AML-193 (cell line): Measurements from ENCODE around the gene PIK3CD.
"Not testable (repeated sequence)": the region's sequence is repeated elsewhere in the genome, so short reads cannot be mapped to it uniquely, and the experiment has no call there.

Experiments used
- DNase-seq, 2 experiments: peaks; one replicate each; lab custom pipeline; 2025; lab: John Stamatoyannopoulos, UW

Gene PIK3CD

DNA sequence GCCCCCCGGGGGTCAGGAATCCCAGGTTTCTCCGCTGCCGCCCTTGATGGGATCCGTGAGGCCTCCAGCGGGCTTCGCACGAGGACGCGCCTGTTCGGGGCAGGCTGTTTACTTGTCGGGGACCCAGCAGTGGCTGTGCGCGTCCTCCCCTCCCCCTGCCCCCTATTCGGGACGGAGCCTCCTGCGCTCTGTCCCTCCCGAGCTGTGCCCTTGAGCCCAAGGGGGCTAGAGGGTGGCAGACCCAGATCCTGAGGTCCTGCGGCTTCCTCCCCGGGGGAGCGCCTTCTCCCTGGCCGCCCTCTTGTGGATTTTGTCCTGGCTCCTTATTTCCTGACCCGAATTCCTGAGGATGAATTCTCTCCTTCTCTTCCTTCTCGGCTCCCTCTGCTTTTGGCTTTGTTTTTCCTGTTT, 38.4 kb downstream of the PIK3CD start:
- no peak for DNase-seq

- DNase-seq, result no peak
Observed at GRCh38 chr1:9690440-9691107, 39.0 kb downstream of the PIK3CD start.

DNA sequence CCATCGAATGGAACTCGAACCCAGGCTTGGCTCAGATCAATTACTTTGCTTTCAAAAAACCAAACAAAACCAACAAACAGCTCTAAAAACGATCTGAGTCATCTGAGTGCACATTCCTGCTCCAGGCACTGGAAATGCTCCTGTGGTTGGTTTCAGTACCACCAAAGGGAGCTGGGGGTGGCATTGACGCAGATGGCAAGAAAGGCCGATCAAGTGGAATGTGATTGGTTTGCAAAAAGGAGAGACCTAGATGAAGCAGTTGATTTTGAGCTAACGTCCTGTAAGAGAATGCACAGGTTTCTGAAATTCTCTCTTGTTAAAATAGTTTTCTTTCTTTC, 39.5 kb downstream of the PIK3CD start:
- no peak for DNase-seq

GRCh38 chr1:9691691-9692090, 40.2 kb downstream of the PIK3CD start:
- DNase-seq, result no peak

GRCh38 chr1:9696793-9697192, 45.3 kb downstream of the PIK3CD start:
- no peak for DNase-seq

DNA sequence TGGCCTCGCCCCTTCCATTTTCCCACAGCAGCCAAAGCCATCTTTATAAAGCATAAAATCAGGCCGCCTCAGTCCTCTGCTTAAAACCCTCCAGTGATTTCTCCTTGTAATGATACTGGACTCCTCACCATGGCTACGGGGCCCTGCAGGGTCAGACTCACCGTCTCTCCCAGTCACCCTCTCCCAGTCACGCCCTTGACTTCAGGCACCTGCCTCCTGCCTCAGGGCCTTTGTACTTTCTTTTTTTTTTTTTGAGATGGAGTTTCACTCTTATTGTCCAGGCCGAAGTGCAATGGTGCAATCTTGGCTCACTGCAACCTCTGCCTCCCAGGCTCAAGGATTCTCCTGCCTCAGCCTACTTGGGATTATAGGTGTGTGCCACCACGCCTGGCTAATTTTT, 47.8 kb downstream of the PIK3CD start:
- DNase-seq, result no peak

DNA sequence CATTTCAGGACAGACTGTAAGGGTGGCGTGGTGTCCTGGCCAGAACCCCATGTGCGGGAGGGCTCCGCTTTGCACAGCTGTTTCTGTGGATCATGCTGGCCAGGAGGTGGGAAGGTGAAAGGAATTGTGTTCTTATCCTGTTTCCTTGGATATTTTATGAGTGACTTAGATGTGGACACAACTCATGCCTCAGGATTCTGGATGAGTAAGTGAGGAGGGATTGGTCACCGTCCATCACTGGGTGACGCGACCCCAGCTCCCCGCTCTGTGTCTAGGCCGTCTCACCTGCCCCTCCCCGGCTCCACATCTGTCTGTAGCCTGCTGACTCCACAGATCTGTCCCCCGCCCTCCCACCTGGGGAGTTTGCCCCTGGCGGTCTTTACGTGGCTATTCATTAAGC, 48.8 kb downstream of the PIK3CD start:
- DNase-seq, result no peak

- no peak for DNase-seq
Observed at GRCh38 chr1:9701665-9702064, 50.1 kb downstream of the PIK3CD start.

GRCh38 chr1:9703165-9703509, 51.6 kb downstream of the PIK3CD start:
- DNase-seq, result no peak

DNA sequence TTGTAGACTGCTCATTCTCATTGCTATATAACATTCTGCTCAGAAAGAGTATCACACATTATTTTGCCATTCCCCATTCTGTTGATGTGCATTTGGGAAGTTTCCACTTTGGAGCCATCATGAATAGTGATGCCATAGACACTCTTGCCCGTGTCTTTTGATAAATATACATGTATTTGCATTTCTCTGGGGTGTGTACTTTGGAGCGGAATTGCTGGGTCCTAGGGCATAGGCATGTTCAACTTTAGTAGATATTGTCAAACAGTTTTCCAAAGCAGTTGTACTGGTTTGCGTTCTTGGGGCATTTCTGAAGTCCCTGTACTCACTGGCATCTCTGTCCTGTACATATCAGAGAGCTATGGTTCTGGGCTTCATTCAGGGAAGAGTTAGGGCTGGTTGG, 52.1 kb downstream of the PIK3CD start:
- no peak for DNase-seq

GRCh38 chr1:9705337-9706093, 54.0 kb downstream of the PIK3CD start:
- DNase-seq, result no peak

- no peak for DNase-seq
Observed at GRCh38 chr1:9706178-9706577, 54.6 kb downstream of the PIK3CD start.

- DNase-seq, result no peak
Observed at GRCh38 chr1:9710037-9710436, 58.5 kb downstream of the PIK3CD start.

DNA sequence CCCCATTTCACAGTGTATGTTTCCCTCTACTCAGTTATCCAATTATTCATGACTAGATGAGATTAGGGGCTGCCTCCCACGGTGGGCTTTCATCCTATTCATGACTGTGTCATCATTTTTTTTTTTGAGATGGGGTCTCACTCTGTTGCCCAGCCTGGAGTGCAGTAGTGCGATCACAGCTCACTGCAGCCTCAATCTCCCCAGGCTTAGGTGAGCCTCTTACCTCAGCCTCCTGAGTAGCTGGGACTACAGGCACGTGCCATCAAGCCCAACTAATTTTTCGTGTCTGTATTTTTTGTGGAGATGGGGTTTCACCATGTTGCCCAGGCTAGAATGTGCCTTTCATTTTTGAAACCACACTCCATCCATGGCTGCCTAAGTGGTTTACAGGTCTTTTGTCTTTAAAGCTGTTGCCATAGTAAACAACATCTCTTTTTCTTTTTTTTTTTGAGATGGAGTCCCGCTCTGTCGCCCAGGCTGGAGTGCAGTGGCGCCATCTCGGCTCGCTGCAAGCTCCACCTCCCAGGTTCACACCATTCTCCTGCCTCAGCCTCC, 60.0 kb downstream of the PIK3CD start:
- DNase-seq, result no peak

DNA sequence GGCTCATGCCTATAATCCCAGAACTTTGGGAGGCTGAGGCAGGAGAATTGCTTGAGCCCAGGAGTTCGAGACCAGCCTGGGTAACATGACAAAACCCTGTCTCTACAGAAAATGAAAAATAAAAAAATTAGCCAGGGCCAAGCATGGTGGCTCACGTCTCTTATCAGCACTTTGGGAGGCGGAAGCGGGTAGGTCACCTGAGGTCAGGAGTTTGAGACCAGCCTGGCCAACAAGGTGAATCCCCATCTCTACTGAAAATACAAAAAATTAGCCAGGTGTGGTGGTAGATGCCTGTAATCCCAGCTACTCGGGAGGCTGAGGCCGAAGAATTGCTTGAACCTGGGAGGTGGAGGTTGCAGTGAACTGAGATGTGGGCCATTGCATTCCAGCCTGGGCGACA, 61.2 kb downstream of the PIK3CD start:
- DNase-seq, result not testable (repeated sequence)

- DNase-seq, result no peak
Observed at GRCh38 chr1:9714257-9714718, 62.8 kb downstream of the PIK3CD start.

- DNase-seq, result no peak
Observed at GRCh38 chr1:9715536-9716226, 64.2 kb downstream of the PIK3CD start.

GRCh38 chr1:9716404-9717192, 65.1 kb downstream of the PIK3CD start:
- no peak for DNase-seq

- no peak for DNase-seq
Observed at GRCh38 chr1:9717193-9718005, 65.9 kb downstream of the PIK3CD start.

DNA sequence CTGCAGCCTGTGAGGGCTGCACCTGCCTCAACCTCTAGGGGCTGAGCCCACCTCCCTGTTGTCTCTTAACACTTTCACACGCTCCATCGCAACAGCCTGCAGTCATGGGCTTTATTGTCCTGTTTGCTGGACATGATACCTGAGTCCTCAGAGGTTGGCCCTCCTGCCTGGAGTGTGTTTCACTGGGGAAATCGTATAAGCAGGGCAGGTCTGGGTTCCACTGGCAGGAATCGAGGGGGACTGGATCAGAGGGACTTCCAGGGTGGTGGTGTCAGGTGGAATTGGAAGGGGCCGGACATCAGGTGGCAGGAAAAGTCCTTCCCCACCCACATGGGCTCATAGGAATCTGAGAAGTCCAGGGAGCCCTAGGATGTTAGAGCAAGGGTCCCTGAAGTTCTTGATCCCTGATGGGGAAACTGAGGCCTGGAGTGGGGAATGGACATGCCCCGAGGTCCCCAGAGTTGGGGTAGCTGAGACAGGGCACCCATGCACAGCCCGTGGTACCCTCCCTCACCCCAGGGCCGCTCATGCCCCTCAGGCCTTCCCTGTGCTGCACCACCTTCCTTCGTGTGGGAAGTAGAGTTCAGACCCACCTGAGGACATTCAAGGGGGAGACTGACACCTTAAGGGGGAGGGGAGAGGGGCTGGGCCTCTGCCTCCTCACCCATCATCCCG, 66.6 kb downstream of the PIK3CD start:
- DNase-seq, result no peak
